Natural killer cell (primary cell): ENCODE measurements around the gene LPAR1. TPM values are rescaled to one million over a fixed set of nuclear protein-coding genes. Genes with fewer than 3 reads are reported as not detected.

Source experiments
- ATAC-seq, 3 donors: fragments of 150-1000 bp in 2 of 3; fragments of 200-7000 bp in 1 of 3; cut with Tn5 transposase; 1 replicate in 1 of 3; 2 replicates in 2 of 3; pipeline ENCODE4 v1.10.0; 2021; ENCODE audit warnings: mild to moderate bottlenecking in 2 of 3, moderate library complexity in 2 of 3
- DNase-seq, 2 donors: peaks; one replicate each; pipeline versions ENCODE4 v3.0.0 to v3.0.0-alpha.2; 2013 to 2021; ENCODE audit warnings: mixed read lengths in 1 of 2
- H3K27ac ChIP-seq: one replicate; pipeline ENCODE4 v1.5.1; 2013; ENCODE audit warnings: mild to moderate bottlenecking, low read length
- H3K27me3 ChIP-seq: one replicate; pipeline ENCODE4 v1.6.1; 2013; ENCODE audit warnings: low read length; ENCODE audit not compliant: control insufficient read depth, insufficient read depth
- H3K36me3 ChIP-seq: one replicate; pipeline ENCODE4 v1.6.1; 2013; ENCODE audit warnings: low read length; ENCODE audit not compliant: control insufficient read depth, insufficient read depth
- H3K4me1 ChIP-seq: one replicate; pipeline ENCODE4 v1.6.1; 2013; ENCODE audit warnings: low read length; ENCODE audit not compliant: control insufficient read depth, insufficient read depth
- H3K4me3 ChIP-seq: one replicate; pipeline ENCODE4 v1.5.1; 2013; ENCODE audit warnings: low read length
- H3K9me3 ChIP-seq: one replicate; pipeline ENCODE4 v1.6.1; 2013; ENCODE audit warnings: low read length; ENCODE audit not compliant: control insufficient read depth, insufficient read depth
- H3K27ac Mint-ChIP-seq, 2 donors: one replicate each; pipeline ENCODE4 v1.8.0; 2022; ENCODE audit warnings: mild to moderate bottlenecking in 2 of 2, mixed read lengths in 2 of 2, moderate library complexity in 1 of 2
- H3K27me3 Mint-ChIP-seq, 2 donors: one replicate each; pipeline ENCODE4 v1.8.0; 2022; ENCODE audit warnings: low read depth in 2 of 2, mixed read lengths in 2 of 2
- H3K36me3 Mint-ChIP-seq: one replicate; pipeline ENCODE4 v1.8.0; 2022; ENCODE audit warnings: mixed read lengths
- H3K4me1 Mint-ChIP-seq, 2 donors: one replicate each; pipeline ENCODE4 v1.8.0; 2022; ENCODE audit warnings: mixed read lengths in 2 of 2
- H3K4me3 Mint-ChIP-seq: one replicate; pipeline ENCODE4 v1.8.0; 2022; ENCODE audit warnings: mild to moderate bottlenecking, moderate library complexity, mixed read lengths
- H3K9me3 Mint-ChIP-seq, 2 donors: one replicate each; pipeline ENCODE4 v1.8.0; 2022; ENCODE audit warnings: mixed read lengths in 2 of 2
- WGBS: methylation state at CpG from one replicate; pipeline ENCODE4 v1.1.7; 2013; ENCODE audit warnings: missing lambda C conversion rate; ENCODE audit not compliant: insufficient coverage; 5-methylcytosine and 5-hydroxymethylcytosine counted together
- intact Hi-C: fragments of 100-400 bp; cut with micrococcal nuclease; formaldehyde crosslinking; loops from one replicate; pipeline ENCODE4 v1.14.2; 2022
- total RNA-seq, 4 donors: library from RNA; stranded (reverse); fragments of 120-200 nt in 1 of 4; gene quantifications; one replicate each; pipeline versions ENCODE4 v1.2.3 to v1.2.4, GENCODE V29; 2013 to 2022
- TF ChIP-seq, protein P1 (sequence below): fragments of 200-600 bp; IDR thresholded peaks from one replicate; pipeline ENCODE4 v1.8.0; 2022; ENCODE audit warnings: antibody characterized with exemption

LPAR1 gene
- total RNA-seq, 3 donors from 2014 or later (not counting 1 experiment from before 2014, with no cell fraction given): 0.48 to 0.50 TPM; not detected in 1

DNA sequence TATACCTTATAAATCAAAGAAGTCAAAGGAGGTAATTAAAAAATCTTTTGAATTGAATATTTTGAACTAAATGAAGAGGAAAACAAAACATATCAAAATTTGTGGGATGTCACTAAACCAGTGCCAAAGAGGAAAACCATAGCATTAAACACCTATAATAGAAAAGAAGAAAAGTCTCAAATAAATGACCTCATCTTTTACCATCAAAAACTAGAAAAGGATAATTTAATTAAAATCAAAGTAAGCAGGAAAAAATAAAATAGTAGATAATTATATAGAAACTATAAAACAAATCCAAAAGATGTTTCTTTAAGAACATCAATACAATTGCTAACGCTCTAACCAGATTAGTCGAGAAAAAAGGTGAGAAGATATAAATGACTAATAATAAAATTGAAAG is 47.8 kb downstream of the LPAR1 start:
- Histone ChIP-seq H3K9me3 (no peaks in the 10 kb centered on the region), H3K4me1 (no peaks in the 10 kb centered on the region), H3K4me3 (no peak overlapping the region), H3K27ac (no peak overlapping the region), H3K27me3 (no peaks in the 10 kb centered on the region), H3K36me3 (no peaks in the 10 kb centered on the region)
- no peaks in the 10 kb centered on the region for H3K36me3 Mint-ChIP-seq
- no peaks in the 10 kb centered on the region for H3K27me3 Mint-ChIP-seq
- 90% methylated on average over 2 of the region's 2 CpGs for WGBS
- no peak for ATAC-seq
- no peak for DNase-seq
- intact Hi-C loops: no loop called here
- H3K4me1 Mint-ChIP-seq: peaks cover 0 to under 1% of the 10 kb centered on the region in 2 donors
- no peak overlapping the region for H3K4me3 Mint-ChIP-seq
- H3K27ac Mint-ChIP-seq: no peak overlapping the region
- TF ChIP-seq, protein P1, sequence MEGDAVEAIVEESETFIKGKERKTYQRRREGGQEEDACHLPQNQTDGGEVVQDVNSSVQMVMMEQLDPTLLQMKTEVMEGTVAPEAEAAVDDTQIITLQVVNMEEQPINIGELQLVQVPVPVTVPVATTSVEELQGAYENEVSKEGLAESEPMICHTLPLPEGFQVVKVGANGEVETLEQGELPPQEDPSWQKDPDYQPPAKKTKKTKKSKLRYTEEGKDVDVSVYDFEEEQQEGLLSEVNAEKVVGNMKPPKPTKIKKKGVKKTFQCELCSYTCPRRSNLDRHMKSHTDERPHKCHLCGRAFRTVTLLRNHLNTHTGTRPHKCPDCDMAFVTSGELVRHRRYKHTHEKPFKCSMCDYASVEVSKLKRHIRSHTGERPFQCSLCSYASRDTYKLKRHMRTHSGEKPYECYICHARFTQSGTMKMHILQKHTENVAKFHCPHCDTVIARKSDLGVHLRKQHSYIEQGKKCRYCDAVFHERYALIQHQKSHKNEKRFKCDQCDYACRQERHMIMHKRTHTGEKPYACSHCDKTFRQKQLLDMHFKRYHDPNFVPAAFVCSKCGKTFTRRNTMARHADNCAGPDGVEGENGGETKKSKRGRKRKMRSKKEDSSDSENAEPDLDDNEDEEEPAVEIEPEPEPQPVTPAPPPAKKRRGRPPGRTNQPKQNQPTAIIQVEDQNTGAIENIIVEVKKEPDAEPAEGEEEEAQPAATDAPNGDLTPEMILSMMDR: no peak
- peaks cover 0 to 2% of the 10 kb centered on the region in 2 donors for H3K9me3 Mint-ChIP-seq

DNA sequence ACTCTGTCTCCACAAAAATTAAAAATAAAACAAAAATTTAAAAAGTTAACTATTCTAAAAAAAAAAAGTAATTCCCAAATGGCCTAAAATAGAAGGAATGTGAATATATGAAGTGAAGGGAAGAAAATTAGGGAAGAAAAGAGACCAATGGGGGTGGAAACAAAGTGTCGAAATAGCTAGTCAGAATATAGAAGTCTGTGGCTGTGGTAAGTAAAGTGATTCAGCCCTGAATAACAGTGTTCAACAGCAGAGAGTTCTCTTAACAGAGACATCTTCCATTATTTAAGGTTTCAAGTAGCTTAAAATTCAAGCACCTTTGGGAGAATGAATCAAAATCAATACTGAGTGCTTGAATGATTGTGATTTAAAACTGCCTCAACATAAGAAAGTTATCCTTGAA is 51.7 kb downstream of the LPAR1 start:
- DNase-seq (no peak), ATAC-seq (no peak)
- TF ChIP-seq, protein P1: no peak
- Histone ChIP-seq H3K4me1 (no peaks in the 10 kb centered on the region), H3K36me3 (no peaks in the 10 kb centered on the region), H3K27ac (no peak overlapping the region), H3K9me3 (no peaks in the 10 kb centered on the region), H3K27me3 (no peaks in the 10 kb centered on the region), H3K4me3 (no peak overlapping the region)
- intact Hi-C loops: no loop called here
- 80% methylated on average over 1 of the region's 1 CpG for whole genome bisulfite sequencing
- Mint-ChIP-seq H3K4me3 (no peak overlapping the region), H3K36me3 (no peaks in the 10 kb centered on the region), H3K9me3 (no peaks in the 10 kb centered on the region), H3K4me1 (no peaks in the 10 kb centered on the region), H3K27me3 (no peaks in the 10 kb centered on the region), H3K27ac (no peak overlapping the region)

DNA sequence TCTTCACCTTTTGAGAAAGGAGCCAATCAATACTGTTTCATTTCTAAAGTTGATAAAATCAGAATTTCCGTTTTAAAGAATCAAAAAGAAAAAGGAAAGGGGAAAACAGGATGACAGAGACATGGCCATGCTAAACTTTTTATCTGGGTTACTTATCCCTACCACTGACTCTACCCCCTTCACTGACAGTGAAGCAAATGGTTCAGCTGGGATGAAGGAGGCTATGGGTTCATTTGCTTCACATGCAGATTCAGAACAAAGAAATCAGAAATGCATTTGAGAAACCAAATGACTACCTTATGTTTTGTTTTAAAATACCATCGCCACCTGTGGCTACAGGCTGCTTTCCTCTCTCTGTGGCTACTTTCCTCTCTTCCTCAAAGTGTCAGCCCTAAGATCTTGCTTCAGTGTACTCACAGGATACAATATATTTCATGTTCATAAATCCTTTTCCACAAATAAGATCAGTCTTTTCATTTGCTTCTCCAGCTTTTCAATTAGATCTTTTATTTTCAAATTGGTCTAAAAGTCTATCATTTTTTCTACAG is 53.3 kb downstream of the LPAR1 start:
- Histone ChIP-seq H3K4me3 (no peak overlapping the region), H3K4me1 (no peaks in the 10 kb centered on the region), H3K36me3 (no peaks in the 10 kb centered on the region), H3K27me3 (no peaks in the 10 kb centered on the region), H3K27ac (no peak overlapping the region), H3K9me3 (no peaks in the 10 kb centered on the region)
- Mint-ChIP-seq H3K9me3 (no peaks in the 10 kb centered on the region), H3K4me1 (no peaks in the 10 kb centered on the region), H3K36me3 (no peaks in the 10 kb centered on the region), H3K4me3 (no peak overlapping the region), H3K27ac (no peak overlapping the region), H3K27me3 (no peaks in the 10 kb centered on the region)
- 55% methylated on average over 1 of the region's 2 CpGs for WGBS
- intact Hi-C loops: no loop called here
- ATAC-seq (no peak), DNase-seq (no peak)
- TF ChIP-seq, protein P1: no peak

DNA sequence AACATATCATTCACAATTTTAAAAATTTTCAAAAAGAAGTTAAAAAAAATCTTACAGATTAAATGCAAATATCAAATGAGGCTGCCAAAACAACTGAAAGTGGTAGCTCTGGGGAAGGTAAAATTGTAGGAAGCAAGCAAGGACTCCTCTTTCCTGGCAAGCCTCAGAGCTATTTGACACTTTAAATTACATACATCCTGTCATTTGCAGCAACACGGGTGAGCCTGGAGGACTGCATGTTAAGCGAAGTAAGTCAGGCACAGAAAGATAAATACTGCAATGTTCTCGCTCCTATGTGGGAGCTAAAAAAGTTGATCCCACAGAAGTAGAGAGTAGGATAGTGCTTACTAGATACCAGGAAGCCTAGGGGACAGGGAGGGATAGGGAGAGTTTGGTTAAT is 58.0 kb downstream of the LPAR1 start:
- no peak overlapping the region for H3K27ac ChIP-seq
- no peaks in the 10 kb centered on the region for H3K36me3 Mint-ChIP-seq
- 68% methylated on average over 3 of the region's 3 CpGs for WGBS
- H3K4me1 Mint-ChIP-seq: no peaks in the 10 kb centered on the region
- H3K4me3 Mint-ChIP-seq: no peak overlapping the region
- no peak for ATAC-seq
- intact Hi-C loops: no loop called here
- no peaks in the 10 kb centered on the region for H3K36me3 ChIP-seq
- H3K4me1 ChIP-seq: no peaks in the 10 kb centered on the region
- H3K27ac Mint-ChIP-seq: no peak overlapping the region
- H3K9me3 ChIP-seq: no peaks in the 10 kb centered on the region
- H3K9me3 Mint-ChIP-seq: peaks cover 7 to 9% of the 10 kb centered on the region in 2 donors
- no peak overlapping the region for H3K4me3 ChIP-seq
- TF ChIP-seq, protein P1: no peak
- DNase-seq: no peak
- H3K27me3 ChIP-seq: no peaks in the 10 kb centered on the region
- no peaks in the 10 kb centered on the region for H3K27me3 Mint-ChIP-seq
